ENCODE measurements around the gene ICOSLG.

DNA sequence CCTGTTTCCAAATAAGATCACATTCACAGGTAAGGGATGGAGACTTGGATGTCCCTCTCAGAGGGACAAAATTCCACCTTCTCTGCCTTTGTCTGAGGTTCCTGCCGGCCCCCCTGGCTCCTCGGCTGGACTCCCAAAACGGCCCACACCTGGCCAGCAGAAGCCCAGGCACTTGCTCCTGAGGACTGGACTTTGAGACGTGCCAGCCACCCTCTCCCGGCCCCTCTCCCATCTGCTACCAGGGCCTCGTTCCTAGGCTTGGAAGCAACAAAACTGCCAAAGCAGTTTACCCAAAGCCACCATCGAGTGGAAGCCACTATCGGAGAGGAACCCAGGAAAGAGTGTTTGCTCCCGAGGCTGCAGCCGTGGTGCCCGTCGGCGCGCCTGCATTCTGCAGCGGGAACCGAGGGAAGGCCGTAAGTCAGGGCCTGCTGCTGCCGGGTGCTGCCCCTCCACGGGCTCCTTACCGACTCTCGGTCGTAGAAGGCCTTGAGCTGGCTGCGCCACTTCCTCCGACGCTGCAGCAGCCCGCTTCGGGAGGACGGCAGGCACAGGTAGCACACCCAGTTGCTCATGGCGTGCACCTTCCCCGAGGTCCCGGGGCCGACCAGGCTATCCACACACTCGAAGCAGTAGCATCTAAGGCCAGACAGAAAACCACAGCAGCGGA is 17.4 kb upstream of the ICOSLG start:
- no peak for TF ChIP-seq EP300 (IDR thresholded peaks at IDR 0.05)
- TF ChIP-seq, protein P1, sequence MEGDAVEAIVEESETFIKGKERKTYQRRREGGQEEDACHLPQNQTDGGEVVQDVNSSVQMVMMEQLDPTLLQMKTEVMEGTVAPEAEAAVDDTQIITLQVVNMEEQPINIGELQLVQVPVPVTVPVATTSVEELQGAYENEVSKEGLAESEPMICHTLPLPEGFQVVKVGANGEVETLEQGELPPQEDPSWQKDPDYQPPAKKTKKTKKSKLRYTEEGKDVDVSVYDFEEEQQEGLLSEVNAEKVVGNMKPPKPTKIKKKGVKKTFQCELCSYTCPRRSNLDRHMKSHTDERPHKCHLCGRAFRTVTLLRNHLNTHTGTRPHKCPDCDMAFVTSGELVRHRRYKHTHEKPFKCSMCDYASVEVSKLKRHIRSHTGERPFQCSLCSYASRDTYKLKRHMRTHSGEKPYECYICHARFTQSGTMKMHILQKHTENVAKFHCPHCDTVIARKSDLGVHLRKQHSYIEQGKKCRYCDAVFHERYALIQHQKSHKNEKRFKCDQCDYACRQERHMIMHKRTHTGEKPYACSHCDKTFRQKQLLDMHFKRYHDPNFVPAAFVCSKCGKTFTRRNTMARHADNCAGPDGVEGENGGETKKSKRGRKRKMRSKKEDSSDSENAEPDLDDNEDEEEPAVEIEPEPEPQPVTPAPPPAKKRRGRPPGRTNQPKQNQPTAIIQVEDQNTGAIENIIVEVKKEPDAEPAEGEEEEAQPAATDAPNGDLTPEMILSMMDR (IDR thresholded peaks at IDR 0.05) = no peak
